Stimulated activated CD8-positive, alpha-beta memory T cell treated with anti-CD3 and anti-CD28 coated beads, Interleukin-7, amount 100 ng/mL, for 4 hours (primary cell): ENCODE data around the gene TBC1D22A.

Experiments
- DNase-seq, 2 donors: peaks; one replicate each; pipeline ENCODE4 v3.0.0-alpha.2; 2020; ENCODE audit warnings: low read depth in 2 of 2

The TBC1D22A gene

DNA sequence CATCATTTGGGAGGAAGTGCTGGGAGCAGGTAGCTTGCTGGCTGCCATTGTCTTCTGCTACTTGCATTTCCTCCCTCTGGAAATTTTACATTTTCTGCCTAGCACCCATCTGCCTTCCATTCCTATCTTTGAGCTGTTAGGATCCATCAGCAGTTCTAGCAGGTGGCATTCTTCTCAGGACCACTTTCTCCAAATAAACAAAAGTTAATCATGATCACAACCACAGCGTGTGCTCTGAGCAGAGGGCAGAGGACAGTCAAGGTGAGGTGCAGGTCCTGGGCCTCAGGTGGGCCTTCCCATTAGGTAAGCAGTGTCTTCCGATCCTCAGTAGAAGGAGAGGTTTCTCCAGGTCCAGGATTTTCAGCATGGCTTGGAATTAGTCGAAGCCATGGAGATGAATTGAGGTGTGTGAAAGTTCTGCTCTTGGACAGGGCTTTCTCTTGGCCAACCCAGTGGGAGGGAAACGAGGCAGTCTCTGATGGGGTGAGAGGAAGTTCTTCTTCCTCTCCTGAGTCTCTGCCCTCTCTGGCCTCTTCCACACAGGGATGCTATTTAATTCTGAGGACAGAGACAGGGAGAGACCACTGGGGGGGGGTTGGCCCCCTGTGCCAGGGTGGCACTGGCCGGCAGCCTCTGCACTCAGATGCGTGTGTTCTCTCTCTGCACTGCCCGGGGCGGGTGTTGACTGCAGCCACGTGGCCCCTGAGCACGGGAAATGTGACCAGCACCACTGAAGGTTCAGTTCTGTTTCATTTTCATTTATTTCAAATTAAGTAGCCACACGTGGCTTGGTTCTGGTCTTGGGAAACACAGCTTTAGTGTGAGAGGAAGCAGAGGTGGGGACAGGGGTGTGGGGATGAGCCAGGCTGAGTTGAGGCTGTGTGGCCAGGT, 170.8 kb downstream of the TBC1D22A start:
- no peak for DNase-seq

DNA sequence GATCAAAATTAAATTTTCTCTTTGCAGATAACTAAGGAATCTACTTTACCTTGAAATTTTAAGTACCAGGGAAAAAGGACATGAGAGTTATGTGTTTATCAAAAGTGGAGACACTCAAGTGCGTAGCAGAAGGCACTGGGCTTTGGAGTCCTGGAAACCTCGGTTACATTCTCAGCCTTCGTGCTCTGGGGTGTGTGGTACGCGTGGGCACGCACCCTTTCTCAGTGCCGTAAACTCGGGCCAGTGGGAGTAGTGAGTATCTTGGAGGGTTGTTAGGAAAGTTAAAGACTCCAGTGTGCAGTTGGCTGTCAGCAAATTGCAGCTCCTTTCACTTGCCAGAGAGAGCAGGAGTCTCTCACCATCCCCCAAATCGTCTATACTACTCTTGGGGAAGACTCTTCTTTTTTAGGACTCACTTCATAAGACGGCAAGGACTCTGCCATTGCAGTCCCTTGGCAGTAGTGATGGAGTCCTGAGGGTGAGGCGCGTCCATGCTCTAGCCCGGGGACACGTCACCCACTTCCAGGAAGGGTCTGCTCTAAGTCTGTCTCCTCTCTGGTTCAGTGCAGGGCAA, 171.8 kb downstream of the TBC1D22A start:
- DNase-seq: no peak

GRCh38 chr22:46934746-46935491, 172.5 kb downstream of the TBC1D22A start:
- DNase-seq: no peak

- no peak for DNase-seq
These were observed 173.3 kb downstream of the TBC1D22A start for GRCh38 chr22:46935506-46936377.

DNA sequence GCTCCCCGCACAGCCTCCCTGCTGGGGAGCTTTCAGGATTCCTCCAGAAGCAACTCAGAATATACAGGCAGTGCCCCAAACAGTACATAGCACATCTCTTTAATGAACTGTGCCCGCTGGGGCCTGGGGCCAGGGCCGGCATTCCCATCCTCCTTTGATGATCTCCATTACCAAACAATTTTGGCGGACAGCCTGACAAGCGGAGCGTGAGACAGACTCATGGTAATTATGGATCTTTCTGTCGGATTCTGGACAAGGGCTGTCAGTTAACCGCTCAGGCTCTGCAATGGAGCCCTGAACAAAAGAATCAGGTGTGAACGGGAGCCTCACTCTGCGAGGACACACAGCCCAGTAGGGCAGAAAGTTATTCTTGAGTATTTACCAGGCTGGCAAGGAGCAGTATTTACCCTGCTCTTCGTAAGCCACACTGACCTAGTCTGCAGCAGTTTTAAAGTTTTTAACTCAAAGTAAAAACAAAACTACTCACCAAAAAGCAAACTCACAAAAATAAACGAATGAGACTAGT, 174.0 kb downstream of the TBC1D22A start:
- no peak for DNase-seq

DNA sequence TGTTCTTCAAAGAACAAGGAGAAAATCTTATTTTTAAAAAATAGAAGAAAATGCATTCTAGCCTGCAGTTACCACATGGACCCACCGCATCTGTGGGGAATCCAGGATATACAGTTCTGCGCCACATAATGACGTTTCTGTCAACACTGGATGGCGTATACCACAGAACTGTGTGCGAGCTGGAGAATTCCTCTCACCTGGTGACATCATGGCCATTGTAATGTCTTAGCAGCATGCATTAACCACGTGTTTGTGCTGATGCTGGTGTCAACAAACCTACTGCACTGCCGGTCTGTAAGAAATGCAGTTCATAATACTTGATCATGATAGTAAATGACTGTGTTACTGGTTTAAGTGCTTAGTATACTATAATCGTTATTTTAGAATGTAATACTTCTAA, 174.7 kb downstream of the TBC1D22A start:
- DNase-seq: no peak

DNA sequence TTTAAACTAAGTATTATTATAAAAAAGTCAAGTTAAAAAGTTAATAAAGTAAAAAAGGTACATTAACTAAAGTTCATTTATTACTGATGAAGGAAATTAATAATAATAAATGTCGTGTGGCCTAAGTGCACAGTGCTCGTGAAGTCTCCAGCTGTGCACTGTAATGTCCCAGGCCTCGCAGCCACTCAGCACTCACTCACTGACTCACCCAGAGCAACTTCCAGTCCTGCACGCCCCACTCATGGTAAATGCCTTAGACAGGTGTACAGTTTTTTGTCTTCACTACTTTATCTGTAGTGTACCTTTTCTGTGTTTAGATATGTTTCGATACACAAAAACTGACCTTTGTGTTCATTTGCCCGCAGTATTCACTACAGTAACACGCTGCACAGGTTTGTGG, 175.5 kb downstream of the TBC1D22A start:
- DNase-seq: no peak

DNA sequence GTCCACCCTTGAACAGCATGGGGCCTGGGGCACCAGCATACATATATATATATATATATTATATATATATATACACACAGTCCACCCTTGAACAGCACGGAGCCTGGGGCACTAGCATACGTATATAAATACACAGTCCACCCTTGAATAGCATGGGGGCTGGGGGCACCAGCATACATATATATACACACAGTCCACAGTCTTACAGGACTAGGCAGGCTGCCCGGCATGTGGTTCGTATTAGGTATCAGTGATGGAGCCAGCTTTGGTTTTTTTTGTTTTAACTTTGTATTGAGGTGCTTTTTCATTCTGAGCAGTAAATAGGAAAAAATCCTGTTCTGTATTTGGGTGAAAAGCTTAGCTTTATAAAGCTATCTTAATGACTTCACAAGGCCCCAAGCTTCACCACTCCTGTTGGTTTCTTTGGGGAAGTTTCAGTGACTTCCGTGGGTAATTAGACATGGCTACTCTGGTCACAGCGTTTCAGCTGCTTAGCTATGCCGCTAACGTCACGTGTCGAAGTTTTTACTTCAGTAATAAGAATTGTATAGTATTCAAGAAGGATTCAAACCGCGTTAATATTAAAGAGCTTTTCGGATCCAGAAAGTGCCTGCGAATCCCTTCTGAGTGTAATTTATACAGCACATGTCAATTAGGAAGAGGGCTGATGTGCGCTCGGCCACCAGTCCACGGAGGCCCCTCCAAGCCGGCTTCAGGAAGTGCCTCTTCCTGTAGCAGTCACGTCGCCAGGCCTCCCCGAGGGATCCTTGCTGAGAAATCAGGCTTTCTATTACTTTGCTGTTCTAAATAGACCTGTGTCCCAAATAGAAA, 179.7 kb downstream of the TBC1D22A start:
- no peak for DNase-seq

GRCh38 chr22:46942799-46943785, 180.6 kb downstream of the TBC1D22A start:
- no peak for DNase-seq

DNA sequence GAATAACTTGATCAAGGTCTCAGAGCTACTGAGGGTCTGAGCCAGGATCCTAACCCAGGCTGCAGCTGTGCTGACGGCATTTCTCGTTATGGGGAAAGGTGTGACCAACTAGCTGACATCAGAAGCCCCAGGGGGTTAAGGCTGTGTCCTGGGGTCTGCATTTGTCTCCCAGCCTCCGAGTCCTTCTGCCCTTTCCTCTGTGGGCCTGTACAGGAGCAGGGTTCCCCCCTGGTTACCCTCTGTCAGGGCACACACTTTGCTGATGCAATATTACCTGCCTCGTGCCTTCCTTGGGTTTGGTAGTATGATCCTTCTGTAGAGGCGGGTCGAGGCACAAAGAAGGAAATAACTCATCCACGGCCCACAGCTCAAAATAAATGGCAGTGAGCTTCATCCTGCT, 183.0 kb downstream of the TBC1D22A start:
- no peak for DNase-seq

DNA sequence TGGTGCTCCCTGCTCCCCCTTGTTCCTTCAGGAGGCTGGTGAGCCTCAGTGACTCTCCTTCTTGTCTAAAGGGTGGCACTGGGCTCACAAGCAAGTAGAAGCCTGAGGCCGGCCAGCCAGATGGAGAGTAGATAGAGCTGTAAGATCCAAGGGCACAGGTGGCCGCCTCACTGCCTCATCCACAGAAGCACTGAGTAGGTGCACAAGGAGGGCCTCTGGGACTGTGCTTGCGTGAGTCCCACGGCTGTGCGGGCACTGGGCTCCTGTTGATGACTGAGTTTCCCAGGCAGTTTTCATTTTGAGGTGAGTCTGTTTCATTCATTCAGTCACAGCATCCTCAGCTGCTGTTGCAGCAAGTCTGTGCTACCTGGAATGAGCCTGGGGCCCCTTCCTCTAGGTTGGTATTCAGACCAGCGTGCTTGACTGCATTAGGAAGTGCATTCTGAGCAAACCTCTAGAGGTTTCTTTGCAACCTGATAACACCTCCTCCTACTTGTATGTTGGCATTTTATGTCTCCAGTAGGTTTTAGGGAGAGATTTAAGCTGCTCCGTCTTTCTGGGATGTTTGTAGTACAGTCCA, 184.0 kb downstream of the TBC1D22A start:
- no peak for DNase-seq

DNA sequence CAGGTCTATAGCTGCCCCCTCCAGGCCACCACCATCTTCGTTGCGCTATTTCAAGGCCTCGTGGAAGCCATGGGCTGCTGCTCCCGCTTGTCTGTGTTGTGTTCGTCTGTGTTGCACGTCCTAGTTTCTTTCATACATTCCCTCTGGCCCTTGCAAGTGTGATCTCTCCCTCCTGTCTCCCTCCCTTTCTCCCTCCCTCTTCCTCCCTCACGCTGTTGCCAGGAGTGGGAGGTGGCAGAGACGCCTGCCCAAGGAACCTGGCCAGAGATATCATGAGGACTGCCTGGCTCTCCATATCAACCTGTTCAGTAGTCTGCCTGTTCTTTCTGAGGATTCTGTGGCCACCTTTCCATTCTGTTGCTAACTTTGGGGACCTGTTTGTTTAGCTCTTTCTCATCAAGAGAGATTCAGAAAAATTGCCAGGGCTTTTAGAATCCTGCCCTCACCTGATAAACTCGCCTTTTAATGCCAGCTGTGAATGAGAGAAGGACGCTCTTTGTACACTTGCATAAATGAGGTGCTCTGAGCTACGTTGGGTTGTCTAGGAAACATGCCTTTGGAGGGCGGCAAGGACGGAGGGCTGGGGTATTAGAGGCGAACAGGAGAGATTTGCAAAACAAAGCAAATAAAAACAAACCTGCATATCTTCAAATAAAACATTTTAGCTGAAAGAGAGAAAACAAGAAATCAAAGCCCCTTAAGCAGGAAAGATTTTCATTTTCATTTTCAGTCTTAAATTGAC, 185.2 kb downstream of the TBC1D22A start:
- DNase-seq: no peak

GRCh38 chr22:46948411-46949144, 186.1 kb downstream of the TBC1D22A start:
- DNase-seq: no peak

DNA sequence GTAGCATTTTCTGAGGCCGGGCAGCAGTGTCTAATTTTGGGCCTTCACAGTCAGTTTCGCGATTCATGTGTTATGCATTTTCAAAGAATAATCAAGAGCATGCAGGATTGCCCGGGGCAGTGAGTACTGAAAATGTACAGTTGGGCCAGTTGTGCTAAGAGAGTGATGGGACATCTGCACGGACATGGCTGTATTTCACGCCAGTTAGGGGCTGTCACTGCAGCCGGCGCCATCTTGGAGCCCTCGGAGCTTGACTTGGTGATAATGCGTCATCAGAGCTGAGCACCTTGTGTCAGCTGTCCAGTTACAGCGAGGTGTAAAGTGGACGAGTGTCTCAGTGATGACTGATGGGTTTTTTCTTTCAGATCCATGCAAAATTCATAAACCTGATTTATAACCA, 188.9 kb downstream of the TBC1D22A start:
- DNase-seq: no peak

DNA sequence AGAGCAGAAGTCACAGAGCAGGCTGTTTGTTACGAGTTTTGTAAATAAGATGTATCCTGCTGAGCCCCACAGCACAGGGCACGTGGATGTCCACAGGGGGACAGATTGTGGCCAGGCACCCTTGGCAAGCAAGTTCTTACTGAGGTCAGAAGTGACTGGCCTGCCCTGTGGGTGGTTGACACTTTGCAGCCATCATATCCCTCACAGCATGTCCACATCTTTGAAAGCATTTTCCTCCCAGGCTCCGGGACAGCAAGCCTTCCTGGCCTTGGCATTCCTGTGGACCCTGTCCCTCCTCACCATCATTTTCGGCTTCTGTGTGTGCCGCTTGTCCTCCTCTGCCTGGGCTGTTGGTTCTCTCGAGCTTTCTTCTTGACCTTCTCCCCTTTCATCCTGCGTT, 189.5 kb downstream of the TBC1D22A start:
- DNase-seq: no peak

DNA sequence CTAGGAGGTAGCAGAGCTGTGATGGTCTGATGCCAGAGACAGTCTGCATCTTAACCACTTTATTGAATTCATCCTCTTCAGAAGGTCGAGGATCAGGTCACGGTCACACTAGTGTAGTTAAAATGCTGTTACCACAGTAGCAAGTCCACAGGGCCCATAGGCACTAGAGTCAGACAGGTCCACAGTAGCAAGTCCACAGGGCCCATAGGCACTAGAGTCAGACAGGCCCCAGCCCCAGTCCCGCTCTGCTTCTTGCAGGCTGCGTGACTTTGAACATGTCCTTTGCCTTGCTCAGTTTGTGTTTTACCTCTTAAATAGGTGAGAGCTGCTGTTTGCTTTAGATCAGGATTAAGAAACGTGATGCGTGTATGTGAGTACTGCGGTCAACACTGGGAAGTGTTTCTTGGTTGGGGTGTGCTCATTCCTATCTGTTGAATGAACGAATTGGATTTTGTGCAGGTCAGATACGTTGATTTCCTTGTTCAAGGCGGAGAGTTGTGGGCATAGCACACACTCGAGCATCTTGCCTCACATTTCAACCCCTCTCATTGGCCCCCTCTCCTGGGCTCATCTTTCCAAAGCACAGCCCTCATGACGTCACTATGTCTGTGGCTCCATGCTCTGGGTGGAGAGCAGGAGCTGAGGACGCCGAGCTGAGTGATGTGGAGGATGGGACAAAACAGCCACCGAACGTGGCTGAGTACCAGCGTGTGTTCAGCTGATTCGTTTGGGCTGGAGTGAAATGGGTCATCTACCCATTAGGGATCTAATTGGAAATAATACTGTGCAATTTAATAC, 191.7 kb downstream of the TBC1D22A start:
- no peak for DNase-seq

GRCh38 chr22:46954781-46955180, 192.3 kb downstream of the TBC1D22A start:
- DNase-seq: no peak
